ENCODE data around the gene BARX2. TPM values are rescaled to one million over a fixed set of nuclear protein-coding genes. Genes with fewer than 3 reads are reported as not detected.

The BARX2 gene
- total and polyA plus RNA-seq, 2 donors from 2014 or later, result 5.2 to 6.9 TPM

DNA sequence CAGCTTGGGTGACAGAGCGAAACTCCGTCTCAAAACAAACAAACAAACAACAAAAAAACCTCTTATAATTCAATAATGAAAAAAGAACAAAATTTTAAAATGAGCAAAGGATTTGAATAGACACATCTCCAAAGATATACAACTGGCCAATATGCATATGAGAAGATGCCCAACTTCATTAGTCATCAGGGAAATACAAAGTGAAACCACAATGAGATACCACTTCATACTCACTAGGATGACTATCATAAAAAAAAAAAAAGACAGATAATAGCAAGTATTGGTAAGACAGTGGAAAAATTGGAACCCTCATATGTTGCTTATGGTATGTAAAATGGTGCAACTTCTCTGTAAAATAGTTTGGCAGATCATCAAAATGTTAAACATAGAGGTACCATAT lies 28.7 kb upstream of the BARX2 start:
- intact Hi-C loops (cut with DNase I), result no loop called here
- no peak overlapping the region for H3K4me3 ChIP-seq (ENCODE audit: low read length in 3 of 3)
- TF ChIP-seq, protein P1, sequence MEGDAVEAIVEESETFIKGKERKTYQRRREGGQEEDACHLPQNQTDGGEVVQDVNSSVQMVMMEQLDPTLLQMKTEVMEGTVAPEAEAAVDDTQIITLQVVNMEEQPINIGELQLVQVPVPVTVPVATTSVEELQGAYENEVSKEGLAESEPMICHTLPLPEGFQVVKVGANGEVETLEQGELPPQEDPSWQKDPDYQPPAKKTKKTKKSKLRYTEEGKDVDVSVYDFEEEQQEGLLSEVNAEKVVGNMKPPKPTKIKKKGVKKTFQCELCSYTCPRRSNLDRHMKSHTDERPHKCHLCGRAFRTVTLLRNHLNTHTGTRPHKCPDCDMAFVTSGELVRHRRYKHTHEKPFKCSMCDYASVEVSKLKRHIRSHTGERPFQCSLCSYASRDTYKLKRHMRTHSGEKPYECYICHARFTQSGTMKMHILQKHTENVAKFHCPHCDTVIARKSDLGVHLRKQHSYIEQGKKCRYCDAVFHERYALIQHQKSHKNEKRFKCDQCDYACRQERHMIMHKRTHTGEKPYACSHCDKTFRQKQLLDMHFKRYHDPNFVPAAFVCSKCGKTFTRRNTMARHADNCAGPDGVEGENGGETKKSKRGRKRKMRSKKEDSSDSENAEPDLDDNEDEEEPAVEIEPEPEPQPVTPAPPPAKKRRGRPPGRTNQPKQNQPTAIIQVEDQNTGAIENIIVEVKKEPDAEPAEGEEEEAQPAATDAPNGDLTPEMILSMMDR (IDR thresholded peaks at IDR 0.05; ENCODE audit: borderline replicate concordance, extremely low read depth, insufficient read depth), result no peak
- H3K9me3 ChIP-seq (ENCODE audit: control insufficient read depth in 2 of 3, insufficient read depth in 1 of 3, low read length in 3 of 3), result no peaks in the 10 kb centered on the region
- no peak for DNase-seq
- no peaks in the 10 kb centered on the region for H3K27me3 ChIP-seq (ENCODE audit: control insufficient read depth, insufficient read depth, low read length)
- no peak overlapping the region for H3K27ac ChIP-seq (ENCODE audit: low read depth in 2 of 2, low read length in 2 of 2)
- no peaks in the 10 kb centered on the region for H3K4me1 ChIP-seq (ENCODE audit: control insufficient read depth in 2 of 3, insufficient read depth in 2 of 3, low read depth in 1 of 3, low read length in 3 of 3)
- FAIRE-seq, result no peak
- H3K36me3 ChIP-seq (ENCODE audit: control insufficient read depth in 2 of 3, insufficient read depth in 3 of 3, low read length in 3 of 3), result no peaks in the 10 kb centered on the region
- H3K9ac ChIP-seq (ENCODE audit: low read length in 3 of 3), result no peak overlapping the region

DNA sequence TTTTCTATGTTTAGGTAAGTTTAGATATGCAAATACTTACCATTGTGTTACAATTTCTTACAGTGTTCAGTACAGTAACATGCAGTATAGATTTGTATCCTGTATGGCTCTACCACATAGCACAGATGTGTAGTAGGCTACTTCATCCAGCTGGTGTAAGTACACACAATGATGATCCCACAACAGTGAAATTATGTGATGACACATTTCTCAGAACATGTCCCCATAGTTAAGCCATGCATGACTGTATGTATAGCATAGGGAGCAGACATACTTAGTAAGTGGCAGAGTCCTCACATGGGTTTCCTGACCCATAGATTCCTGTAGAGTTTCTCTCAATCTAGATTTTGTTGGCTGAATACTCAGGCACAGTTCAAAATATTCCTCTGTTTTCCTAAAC lies 26.8 kb upstream of the BARX2 start:
- no peaks in the 10 kb centered on the region for H3K4me1 ChIP-seq (ENCODE audit: control insufficient read depth in 2 of 3, insufficient read depth in 2 of 3, low read depth in 1 of 3, low read length in 3 of 3)
- no peaks in the 10 kb centered on the region for H3K27me3 ChIP-seq (ENCODE audit: control insufficient read depth, insufficient read depth, low read length)
- no peak overlapping the region for H3K27ac ChIP-seq (ENCODE audit: low read depth in 2 of 2, low read length in 2 of 2)
- no peak overlapping the region for H3K9ac ChIP-seq (ENCODE audit: low read length in 3 of 3)
- DNase-seq, result no peak
- TF ChIP-seq, protein P1 (IDR thresholded peaks at IDR 0.05; ENCODE audit: borderline replicate concordance, extremely low read depth, insufficient read depth), result no peak
- H3K36me3 ChIP-seq (ENCODE audit: control insufficient read depth in 2 of 3, insufficient read depth in 3 of 3, low read length in 3 of 3), result no peaks in the 10 kb centered on the region
- no peak overlapping the region for H3K4me3 ChIP-seq (ENCODE audit: low read length in 3 of 3)
- intact Hi-C loops (cut with DNase I), result no loop called here
- H3K9me3 ChIP-seq (ENCODE audit: control insufficient read depth in 2 of 3, insufficient read depth in 1 of 3, low read length in 3 of 3), result no peaks in the 10 kb centered on the region
- no peak for FAIRE-seq

DNA sequence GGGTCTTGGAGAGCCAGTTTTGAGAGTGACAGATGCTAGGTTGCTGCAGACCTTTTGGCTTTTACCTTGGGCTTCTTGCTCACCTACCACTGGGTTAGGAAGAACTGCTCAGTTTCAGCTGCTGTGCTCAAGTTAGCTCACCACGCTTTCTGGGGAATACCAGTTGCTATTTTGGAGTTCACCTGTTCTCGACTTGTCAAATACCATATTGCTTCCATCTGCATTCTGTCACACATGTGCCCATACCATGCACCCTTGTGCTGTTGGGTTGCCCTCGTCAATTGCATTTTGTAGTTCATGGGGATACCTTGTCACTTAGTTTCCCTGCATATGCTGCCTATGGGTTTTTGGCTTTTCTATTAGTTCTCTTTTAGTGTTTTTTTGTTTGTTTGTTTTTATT lies 23.0 kb upstream of the BARX2 start:
- intact Hi-C loops (cut with DNase I), result no loop called here
- Histone ChIP-seq H3K27me3 (ENCODE audit: control insufficient read depth, insufficient read depth, low read length) (no peaks in the 10 kb centered on the region), H3K9ac (ENCODE audit: low read length in 3 of 3) (no peak overlapping the region), H3K36me3 (ENCODE audit: control insufficient read depth in 2 of 3, insufficient read depth in 3 of 3, low read length in 3 of 3) (no peaks in the 10 kb centered on the region), H3K9me3 (ENCODE audit: control insufficient read depth in 2 of 3, insufficient read depth in 1 of 3, low read length in 3 of 3) (no peaks in the 10 kb centered on the region), H3K4me3 (ENCODE audit: low read length in 3 of 3) (no peak overlapping the region), H3K27ac (ENCODE audit: low read depth in 2 of 2, low read length in 2 of 2) (no peak overlapping the region), H3K4me1 (ENCODE audit: control insufficient read depth in 2 of 3, insufficient read depth in 2 of 3, low read depth in 1 of 3, low read length in 3 of 3) (no peaks in the 10 kb centered on the region)
- FAIRE-seq (no peak), DNase-seq (no peak)
- TF ChIP-seq, protein P1 (IDR thresholded peaks at IDR 0.05; ENCODE audit: borderline replicate concordance, extremely low read depth, insufficient read depth), result no peak

DNA sequence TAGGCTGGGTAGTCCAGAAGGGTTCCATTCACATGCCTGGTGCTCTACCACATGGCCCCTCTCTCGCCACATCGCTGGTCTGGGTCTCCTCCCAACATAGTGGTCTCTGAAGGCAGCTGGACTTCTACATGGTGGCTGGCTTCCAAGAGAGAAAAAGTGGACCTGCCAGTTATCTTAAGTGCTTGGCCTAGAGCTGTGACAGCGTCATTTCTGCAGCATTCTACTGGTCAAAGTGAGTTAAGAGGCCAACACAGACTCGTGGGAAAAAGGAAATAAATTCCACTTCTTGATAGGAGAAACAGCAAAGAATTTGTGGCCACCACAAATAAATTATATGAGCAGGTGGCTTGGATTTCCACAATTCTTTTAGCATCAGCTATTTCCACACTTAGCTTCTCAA lies 21.0 kb upstream of the BARX2 start:
- FAIRE-seq, result no peak
- TF ChIP-seq, protein P1 (IDR thresholded peaks at IDR 0.05; ENCODE audit: borderline replicate concordance, extremely low read depth, insufficient read depth), result no peak
- peak in 1 of 5 donors; percentile 67 for DNase-seq

More for the DNA sequence above, 21.0 kb upstream of the BARX2 start:
- no peaks in the 10 kb centered on the region for H3K4me1 ChIP-seq (ENCODE audit: control insufficient read depth in 2 of 3, insufficient read depth in 2 of 3, low read depth in 1 of 3, low read length in 3 of 3)
- H3K36me3 ChIP-seq (ENCODE audit: control insufficient read depth in 2 of 3, insufficient read depth in 3 of 3, low read length in 3 of 3), result no peaks in the 10 kb centered on the region
- no peaks in the 10 kb centered on the region for H3K27me3 ChIP-seq (ENCODE audit: control insufficient read depth, insufficient read depth, low read length)
- no peak overlapping the region for H3K4me3 ChIP-seq (ENCODE audit: low read length in 3 of 3)
- intact Hi-C loops (cut with DNase I), result no loop called here
- no peak overlapping the region for H3K27ac ChIP-seq (ENCODE audit: low read depth in 2 of 2, low read length in 2 of 2)
- no peak overlapping the region for H3K9ac ChIP-seq (ENCODE audit: low read length in 3 of 3)
- H3K9me3 ChIP-seq (ENCODE audit: control insufficient read depth in 2 of 3, insufficient read depth in 1 of 3, low read length in 3 of 3), result no peaks in the 10 kb centered on the region
